Measurements from ENCODE around the gene ANKRD22.

DNA sequence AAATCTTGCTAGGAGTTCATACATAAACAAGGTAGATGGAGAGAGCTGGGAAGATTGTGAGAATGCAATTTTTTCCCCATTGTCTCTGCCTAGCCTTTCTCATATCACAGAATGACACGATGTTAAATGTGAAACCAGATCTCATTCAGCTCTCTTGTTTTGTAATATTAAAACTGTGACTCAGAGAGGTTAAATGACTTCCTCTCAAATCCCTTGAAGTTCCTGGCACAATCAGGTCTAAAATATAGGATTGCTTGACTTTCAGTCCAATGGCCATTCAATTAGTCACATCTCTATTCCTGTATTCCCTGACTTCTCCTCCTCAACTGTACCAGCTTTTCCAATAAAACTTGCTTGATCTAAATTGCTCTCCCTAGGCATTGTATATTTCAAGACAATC is 3.1 kb downstream of the ANKRD22 start:
- TF ChIP-seq, protein P1, sequence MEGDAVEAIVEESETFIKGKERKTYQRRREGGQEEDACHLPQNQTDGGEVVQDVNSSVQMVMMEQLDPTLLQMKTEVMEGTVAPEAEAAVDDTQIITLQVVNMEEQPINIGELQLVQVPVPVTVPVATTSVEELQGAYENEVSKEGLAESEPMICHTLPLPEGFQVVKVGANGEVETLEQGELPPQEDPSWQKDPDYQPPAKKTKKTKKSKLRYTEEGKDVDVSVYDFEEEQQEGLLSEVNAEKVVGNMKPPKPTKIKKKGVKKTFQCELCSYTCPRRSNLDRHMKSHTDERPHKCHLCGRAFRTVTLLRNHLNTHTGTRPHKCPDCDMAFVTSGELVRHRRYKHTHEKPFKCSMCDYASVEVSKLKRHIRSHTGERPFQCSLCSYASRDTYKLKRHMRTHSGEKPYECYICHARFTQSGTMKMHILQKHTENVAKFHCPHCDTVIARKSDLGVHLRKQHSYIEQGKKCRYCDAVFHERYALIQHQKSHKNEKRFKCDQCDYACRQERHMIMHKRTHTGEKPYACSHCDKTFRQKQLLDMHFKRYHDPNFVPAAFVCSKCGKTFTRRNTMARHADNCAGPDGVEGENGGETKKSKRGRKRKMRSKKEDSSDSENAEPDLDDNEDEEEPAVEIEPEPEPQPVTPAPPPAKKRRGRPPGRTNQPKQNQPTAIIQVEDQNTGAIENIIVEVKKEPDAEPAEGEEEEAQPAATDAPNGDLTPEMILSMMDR (conservative IDR thresholded peaks at IDR 0.05 in 1 of 2, IDR thresholded peaks at IDR 0.05 in 1 of 2; ENCODE audit: extremely low read depth in 1 of 2, insufficient read depth in 1 of 2, low read depth in 1 of 2, low read length in 2 of 2) = no peak
- no peak for TF ChIP-seq EZH2 (IDR thresholded peaks at IDR 0.05; ENCODE audit: borderline replicate concordance, low read length)

All from mammary epithelial cell (primary cell).